ENCODE results near the gene PUS10. TPM values are rescaled to one million over a fixed set of nuclear protein-coding genes. Genes with fewer than 3 reads are reported as not detected.

The PUS10 gene
- polyA plus RNA-seq, 2 of the 4 experiments (the other 2 are of a cell fraction) = 3.3 to 9.3 TPM

DNA sequence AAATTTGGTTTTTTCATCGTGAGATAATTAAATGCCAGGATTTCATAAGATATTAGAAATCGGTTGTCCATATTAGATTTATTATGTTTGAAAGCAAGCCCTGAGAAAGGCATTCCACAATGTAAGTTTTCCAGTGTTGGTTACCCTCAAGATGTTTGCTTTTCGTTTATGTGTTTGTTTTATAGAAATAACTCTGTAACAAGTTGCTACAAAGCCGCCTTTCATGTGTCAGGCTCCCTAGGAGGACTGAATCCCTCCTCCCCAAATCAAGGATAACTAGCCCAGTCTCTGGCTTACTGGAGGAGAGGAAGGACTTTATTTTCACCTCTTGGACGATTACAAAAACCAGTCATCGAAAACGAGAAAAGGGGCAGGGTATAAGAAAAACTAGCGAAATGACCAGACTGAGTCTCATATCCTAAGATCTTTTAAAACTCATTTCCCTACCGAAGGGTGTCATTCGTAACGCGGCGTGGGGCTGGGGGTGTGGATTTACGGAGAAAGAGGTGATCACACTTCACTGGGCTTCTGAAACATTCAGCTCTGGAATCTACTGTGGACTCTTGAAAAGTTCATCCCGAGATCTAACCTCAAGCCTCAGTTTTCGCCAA, 1.6 kb downstream of the PUS10 start (continued):
- TF ChIP-seq REST (IDR thresholded peaks at IDR 0.05) = no peak
- TF ChIP-seq RCOR1 (IDR thresholded peaks at IDR 0.05; ENCODE audit: low read depth, low read length) = no peak
- no peak for TF ChIP-seq EHF (CRISPR knock-in tag; IDR thresholded peaks at IDR 0.05)
- 0 out of 2 replicates have a peak, but pooled peaks have one; percentile 40 for TF ChIP-seq ESRRA (IDR thresholded peaks at IDR 0.05; ENCODE audit: borderline replicate concordance, low read length)
- TF ChIP-seq RFX5 (IDR thresholded peaks at IDR 0.05) = no peak
- no peak for TF ChIP-seq CEBPB (IDR thresholded peaks at IDR 0.05)
- TF ChIP-seq MAZ (IDR thresholded peaks at IDR 0.05; ENCODE audit: borderline replicate concordance, low read depth, low read length) = no peak
- TF ChIP-seq CBX8 (IDR thresholded peaks at IDR 0.05) = no peak
- peak; percentile 80; the same call in 1 of the 2 replicates for TF ChIP-seq KDM1A (IDR thresholded peaks at IDR 0.05; ENCODE audit: low read depth)
- 0 out of 2 replicates have a peak, but pooled peaks have one; percentile 57 for TF ChIP-seq CHD4 (IDR thresholded peaks at IDR 0.05; ENCODE audit: borderline replicate concordance)
- TF ChIP-seq POLR2A (IDR thresholded peaks at IDR 0.05; ENCODE audit: low read length) = no peak

- DNase-seq (ENCODE audit: low read depth in 1 of 2, low spot score in 1 of 2) = no peak
- peak overlapping the region; percentile 85 for H3K4me2 ChIP-seq
- TF ChIP-seq EHMT2 (IDR thresholded peaks at IDR 0.05; ENCODE audit: low read depth) = no peak
- no peak for TF ChIP-seq CBX2 (IDR thresholded peaks at IDR 0.05; ENCODE audit: borderline replicate concordance, low read depth)
Observed at GRCh38 chr2:61015976-61016375, 2.1 kb downstream of the PUS10 start.

GRCh38 chr2:61014763-61015162, 3.3 kb downstream of the PUS10 start:
- no peak for ATAC-seq
- no peak overlapping the region for H3K4me2 ChIP-seq
- TF ChIP-seq, protein P1, sequence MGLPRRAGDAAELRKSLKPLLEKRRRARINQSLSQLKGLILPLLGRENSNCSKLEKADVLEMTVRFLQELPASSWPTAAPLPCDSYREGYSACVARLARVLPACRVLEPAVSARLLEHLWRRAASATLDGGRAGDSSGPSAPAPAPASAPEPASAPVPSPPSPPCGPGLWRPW (IDR thresholded peaks at IDR 0.05) = no peak
- TF ChIP-seq POLR2AphosphoS2 (conservative IDR thresholded peaks at IDR 0.05; ENCODE audit: low read length) (no peak), TP53 (CRISPR knock-in tag; IDR thresholded peaks at IDR 0.05) (no peak), PHF8 (IDR thresholded peaks at IDR 0.05; ENCODE audit: borderline replicate concordance, low read depth) (no peak), GATA3 (IDR thresholded peaks at IDR 0.05; ENCODE audit: borderline replicate concordance) (no peak), ZSCAN20 (CRISPR knock-in tag; IDR thresholded peaks at IDR 0.05) (no peak), HOXB5 (CRISPR knock-in tag; IDR thresholded peaks at IDR 0.05) (no peak), CHD4 (IDR thresholded peaks at IDR 0.05; ENCODE audit: borderline replicate concordance) (no peak), CBX2 (IDR thresholded peaks at IDR 0.05; ENCODE audit: borderline replicate concordance, low read depth) (no peak), ZC3H11A (IDR thresholded peaks at IDR 0.05) (no peak), KDM1A (IDR thresholded peaks at IDR 0.05; ENCODE audit: low read depth) (no peak)
- TF ChIP-seq, protein P2, sequence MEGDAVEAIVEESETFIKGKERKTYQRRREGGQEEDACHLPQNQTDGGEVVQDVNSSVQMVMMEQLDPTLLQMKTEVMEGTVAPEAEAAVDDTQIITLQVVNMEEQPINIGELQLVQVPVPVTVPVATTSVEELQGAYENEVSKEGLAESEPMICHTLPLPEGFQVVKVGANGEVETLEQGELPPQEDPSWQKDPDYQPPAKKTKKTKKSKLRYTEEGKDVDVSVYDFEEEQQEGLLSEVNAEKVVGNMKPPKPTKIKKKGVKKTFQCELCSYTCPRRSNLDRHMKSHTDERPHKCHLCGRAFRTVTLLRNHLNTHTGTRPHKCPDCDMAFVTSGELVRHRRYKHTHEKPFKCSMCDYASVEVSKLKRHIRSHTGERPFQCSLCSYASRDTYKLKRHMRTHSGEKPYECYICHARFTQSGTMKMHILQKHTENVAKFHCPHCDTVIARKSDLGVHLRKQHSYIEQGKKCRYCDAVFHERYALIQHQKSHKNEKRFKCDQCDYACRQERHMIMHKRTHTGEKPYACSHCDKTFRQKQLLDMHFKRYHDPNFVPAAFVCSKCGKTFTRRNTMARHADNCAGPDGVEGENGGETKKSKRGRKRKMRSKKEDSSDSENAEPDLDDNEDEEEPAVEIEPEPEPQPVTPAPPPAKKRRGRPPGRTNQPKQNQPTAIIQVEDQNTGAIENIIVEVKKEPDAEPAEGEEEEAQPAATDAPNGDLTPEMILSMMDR (IDR thresholded peaks at IDR 0.05) = no peak
- TF ChIP-seq, protein P3, sequence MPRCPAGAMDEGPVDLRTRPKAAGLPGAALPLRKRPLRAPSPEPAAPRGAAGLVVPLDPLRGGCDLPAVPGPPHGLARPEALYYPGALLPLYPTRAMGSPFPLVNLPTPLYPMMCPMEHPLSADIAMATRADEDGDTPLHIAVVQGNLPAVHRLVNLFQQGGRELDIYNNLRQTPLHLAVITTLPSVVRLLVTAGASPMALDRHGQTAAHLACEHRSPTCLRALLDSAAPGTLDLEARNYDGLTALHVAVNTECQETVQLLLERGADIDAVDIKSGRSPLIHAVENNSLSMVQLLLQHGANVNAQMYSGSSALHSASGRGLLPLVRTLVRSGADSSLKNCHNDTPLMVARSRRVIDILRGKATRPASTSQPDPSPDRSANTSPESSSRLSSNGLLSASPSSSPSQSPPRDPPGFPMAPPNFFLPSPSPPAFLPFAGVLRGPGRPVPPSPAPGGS (IDR thresholded peaks at IDR 0.05) = no peak
- TF ChIP-seq, protein P4, sequence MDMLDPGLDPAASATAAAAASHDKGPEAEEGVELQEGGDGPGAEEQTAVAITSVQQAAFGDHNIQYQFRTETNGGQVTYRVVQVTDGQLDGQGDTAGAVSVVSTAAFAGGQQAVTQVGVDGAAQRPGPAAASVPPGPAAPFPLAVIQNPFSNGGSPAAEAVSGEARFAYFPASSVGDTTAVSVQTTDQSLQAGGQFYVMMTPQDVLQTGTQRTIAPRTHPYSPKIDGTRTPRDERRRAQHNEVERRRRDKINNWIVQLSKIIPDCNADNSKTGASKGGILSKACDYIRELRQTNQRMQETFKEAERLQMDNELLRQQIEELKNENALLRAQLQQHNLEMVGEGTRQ (IDR thresholded peaks at IDR 0.05) = no peak
- H3K27ac ChIP-seq = 0 out of 6 replicates have a peak overlapping the region, but pooled peaks of 1 of the 2 experiments have one; percentile 10
- CTCF ChIA-PET = interaction anchor here (1.9 kb wide), 1 partner anchor 17 kb away, joined by 4 read pairs; no protein-coding TSS in a partner anchor
- FAIRE-seq = no peak
- 83% methylated on average over 3 of the region's 3 CpGs for WGBS (ENCODE audit: missing lambda C conversion rate)
- no peak overlapping the region for H3K4me3 ChIP-seq
- H3K9me3 ChIP-seq = no peaks in the 10 kb centered on the region
- POLR2A ChIA-PET = no interaction called here
- H3K4me1 ChIP-seq = peaks cover 41% of the 10 kb centered on the region
- DNase-seq (ENCODE audit: low read depth in 1 of 2, low spot score in 1 of 2) = no peak

More at GRCh38 chr2:61015976-61016375, 2.1 kb downstream of the PUS10 start:
- CTCF ChIA-PET = interaction anchor here (1.2 to 1.9 kb wide), 3 partner anchors 10 to 18 kb away, joined by 3 to 6 read pairs (median 4); no protein-coding TSS in a partner anchor
- 3% methylated on average over 2 of the region's 2 CpGs for WGBS (ENCODE audit: missing lambda C conversion rate)
- H3K9me3 ChIP-seq = no peaks in the 10 kb centered on the region
- no peak for ATAC-seq
- H3K4me1 ChIP-seq = peaks cover 46% of the 10 kb centered on the region
- H3K4me3 ChIP-seq = peak overlapping the region; percentile 86
- FAIRE-seq = no peak
- peak overlapping the region in 1 of 2 experiments; percentile 97; a peak in 4 of 6 replicates for H3K27ac ChIP-seq
- POLR2A ChIA-PET = interaction anchor here (1.6 kb wide), 1 partner anchor 11 kb away, joined by 5 read pairs; no protein-coding TSS in a partner anchor

Measured in A549 (cell line).